Central memory CD4-positive, alpha-beta T cell (primary cell): Measurements from ENCODE around the gene RPS21.
"Not testable (repeated sequence)": the region's sequence is repeated elsewhere in the genome, so short reads cannot be mapped to it uniquely, and the experiment has no call there.

Experiments
- DNase-seq: peaks from one replicate; pipeline ENCODE4 v3.0.0; 2022

The RPS21 gene

DNA sequence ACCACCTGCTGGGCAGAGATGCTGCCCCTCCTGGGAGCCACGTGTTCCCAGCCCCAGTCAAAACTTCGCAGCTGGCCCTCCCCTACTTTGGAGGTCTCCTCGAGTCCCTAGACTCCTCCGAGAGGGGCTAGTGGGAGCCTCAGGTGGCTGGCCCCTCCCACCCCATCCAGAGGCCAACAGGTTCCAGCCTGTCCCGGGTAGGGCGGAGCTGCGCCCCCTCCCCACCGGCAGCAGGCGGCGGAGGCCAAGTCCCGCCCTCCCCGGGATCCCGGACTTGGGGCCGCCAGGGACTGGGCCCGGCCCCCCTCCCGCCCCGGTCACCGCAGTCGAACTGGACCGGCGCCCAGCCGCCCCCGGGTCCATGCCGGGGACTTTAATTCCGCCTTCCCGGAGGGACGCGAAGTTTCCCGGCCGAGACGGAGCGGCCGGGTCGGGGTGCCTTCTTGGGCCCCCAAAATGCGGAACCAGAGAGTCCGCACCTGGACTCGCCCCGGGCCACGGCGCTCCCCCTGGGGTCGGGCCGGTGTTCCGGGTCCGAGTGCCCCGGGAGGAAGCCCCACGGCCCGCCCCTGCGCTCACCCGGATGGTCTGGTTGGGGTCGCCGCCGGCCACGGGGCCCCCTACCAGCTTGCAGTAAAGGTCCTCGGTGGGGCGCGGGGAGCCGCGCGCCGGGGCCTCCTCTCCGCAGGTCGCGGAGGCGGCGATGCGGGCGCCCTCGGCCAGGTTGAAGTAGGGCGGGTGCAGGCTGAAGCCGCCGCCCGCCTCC is 20.4 kb upstream of the RPS21 start:
- no peak for DNase-seq

DNA sequence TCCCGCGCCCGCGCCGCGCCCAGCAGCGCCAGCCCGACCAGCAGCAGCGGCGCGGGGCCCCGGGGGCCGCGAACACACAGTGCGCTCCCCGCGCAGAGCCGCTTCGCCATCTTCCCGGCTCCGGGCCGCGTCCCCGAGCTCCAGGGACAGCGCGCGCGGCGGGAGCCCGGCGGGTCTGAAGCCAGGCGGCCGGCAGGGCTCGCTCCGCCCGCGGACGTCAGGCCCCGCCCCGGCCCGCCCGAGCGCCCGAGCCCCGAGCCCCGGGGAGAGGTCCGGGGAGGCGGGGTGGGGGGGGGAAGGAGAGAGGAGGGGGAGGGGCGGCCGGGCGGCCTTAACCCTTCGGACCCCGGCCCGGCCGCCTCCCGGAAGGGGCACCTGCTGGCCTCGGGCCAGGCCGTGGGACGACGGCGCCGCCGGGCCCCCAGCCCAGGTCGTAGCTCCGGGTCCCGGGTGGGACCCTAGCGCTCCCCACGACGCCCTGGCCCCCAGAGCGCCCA is 19.7 kb upstream of the RPS21 start, which contains the start of gene LAMA5:
TSS of gene LAMA5 (minus strand) at position 177 of the 497 bp plus-strand sequence. CDS start at position 110, 67 bp downstream.
- no peak for DNase-seq

DNA sequence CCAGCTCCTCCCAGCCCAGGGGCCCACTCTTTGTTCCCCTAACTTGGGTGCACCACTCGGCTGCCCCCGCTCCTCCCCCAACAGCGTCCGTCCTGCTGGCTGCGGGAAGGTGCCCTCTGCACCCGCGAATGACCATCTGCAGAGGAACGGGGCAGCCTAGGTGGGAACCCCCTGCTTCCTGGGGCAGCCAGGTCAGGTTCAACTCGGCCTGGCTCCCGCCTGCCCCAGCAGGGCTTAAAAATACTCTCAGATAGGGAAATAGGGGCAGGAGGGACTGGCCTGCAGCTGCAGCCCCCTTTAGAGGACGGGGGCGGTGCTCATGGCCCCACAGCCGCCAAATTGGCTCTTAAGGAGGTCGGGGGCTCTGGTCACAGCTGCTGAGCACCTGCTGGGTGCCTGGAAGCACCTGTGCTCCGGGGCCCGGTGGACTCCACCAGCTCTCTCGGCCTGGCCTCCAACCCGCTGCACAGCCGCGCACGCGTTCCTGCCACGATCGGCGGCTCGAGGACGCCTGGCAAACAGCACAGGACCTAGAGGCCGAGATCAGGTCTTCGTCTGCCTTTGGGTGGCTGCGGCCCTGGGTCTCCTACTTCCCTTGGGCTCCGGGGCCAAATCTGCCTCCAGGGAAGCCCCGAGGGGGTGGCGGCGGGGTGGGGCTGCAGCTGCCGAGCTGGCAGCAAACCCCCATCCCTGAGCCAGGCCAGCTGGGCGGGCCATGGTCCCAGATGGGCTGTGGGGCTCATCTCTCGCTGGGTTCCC is 19.1 kb upstream of the RPS21 start:
- DNase-seq, result no peak

DNA sequence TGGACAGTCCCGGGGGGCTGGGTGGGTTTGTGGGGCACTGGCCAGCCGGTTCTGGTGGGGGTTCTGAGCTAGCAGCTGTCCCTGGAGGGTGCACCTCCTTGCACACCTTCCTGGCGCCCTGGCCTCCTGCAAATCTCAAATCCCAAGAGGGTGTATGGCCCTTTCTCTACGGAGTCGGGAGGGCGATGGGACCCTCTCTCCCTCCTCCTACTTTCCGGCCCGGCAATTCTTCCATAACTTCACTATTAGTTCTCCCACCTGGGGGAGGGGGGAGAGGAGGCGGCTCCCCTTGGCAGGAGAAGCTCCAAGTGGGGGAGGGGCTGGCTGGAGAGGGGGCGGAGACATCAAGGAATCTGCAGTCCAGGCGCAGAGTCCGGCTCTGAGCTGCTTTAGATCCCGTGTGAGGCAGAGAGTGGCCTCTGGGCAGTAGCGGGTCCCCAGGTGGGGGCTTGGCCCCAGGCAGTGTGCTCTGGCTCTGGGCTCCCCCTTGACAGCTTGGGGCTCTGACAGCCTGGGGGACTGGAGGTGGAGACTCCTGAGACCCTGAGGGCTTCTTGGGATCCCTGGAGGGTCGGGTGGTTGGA is 18.4 kb upstream of the RPS21 start:
- no peak for DNase-seq

DNA sequence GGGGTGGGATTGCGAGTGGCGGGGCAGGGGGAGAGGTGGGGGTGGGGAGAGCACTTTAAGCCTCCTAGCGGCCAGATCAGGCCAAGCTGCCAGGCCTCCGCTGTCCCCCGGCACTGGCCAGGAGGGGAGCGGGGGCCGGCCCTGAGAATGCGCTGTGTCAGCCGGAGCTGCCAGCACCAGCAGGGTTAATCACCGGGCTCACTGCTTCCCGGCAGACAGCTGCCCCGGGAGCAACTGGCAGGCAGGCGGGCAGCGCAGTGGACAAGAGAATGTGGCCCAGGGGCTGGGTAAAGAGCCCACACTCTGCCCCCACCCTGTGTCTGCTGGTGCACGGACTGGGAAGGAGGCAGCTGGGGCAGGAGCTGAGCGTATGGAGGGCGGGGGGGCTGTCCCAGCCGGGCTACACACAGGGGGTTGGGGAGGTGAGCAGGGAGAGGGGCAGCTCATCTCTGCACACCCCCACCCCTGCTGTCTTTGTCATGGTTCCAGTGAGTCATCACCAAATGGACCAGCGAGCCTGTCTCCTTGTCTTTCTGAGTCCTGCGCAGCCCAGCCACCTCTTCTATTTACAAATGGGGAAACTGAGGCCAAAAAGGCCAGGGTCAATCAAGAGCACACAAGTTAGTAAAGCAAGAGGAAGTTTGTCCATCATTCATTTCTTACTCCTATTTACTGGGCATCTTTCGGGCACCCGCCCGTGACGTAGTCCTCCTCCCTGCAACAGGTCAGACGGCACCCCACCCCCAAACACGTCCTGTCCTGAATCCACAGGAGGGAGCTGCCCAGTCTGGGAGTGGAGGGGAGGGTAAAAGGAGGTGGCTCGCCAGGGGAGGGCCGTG is 17.7 kb upstream of the RPS21 start:
- no peak for DNase-seq

DNA sequence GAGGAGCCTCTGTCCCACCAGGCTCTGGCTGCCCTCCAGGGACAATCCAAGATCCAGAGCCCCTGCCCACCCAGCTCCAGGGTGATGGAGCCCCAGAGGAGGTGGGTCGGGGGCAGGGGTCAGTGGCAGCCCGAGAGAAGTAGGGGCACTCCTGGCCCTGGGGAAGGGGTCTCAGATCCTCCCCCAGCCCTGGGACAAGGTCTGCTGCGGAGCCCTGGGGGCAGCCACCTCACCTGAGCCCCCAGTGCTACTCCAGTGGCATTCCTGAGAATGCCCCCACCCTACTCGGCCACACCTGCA is 17.1 kb upstream of the RPS21 start:
- no peak for DNase-seq

DNA sequence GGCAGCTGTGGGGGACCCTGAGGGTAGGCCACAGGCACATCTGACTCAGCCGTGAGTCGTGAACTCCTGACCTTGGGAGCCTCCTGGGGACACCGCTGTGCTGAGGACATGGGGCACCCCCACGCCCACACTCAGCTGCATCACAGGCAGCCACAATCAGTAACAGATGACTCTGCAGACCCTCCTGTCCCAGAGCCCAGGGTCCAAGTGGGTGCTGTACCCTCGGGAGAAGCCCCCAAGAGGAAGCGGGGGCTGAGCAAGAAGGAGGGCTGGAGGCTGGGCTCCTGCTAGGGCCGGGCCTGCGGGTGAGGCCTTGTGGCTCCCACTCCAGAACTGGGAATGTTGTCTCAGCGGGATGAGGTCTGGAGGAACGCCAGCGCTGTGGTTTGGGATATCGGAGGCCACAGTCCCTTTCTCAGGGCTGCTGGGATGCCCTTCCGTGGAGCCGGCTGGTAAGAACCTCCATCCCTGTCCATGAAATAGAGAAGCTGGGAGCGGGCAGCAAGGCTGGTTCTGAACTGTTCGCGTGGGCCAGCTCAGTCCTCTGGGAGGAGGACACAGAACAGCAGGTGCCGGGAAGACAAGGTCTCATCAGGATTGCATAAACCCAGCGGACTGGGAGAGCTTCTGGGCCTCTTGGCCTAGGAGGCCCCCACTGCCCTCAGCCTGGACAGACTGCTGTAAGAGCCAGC is 16.6 kb upstream of the RPS21 start:
- DNase-seq, result no peak

DNA sequence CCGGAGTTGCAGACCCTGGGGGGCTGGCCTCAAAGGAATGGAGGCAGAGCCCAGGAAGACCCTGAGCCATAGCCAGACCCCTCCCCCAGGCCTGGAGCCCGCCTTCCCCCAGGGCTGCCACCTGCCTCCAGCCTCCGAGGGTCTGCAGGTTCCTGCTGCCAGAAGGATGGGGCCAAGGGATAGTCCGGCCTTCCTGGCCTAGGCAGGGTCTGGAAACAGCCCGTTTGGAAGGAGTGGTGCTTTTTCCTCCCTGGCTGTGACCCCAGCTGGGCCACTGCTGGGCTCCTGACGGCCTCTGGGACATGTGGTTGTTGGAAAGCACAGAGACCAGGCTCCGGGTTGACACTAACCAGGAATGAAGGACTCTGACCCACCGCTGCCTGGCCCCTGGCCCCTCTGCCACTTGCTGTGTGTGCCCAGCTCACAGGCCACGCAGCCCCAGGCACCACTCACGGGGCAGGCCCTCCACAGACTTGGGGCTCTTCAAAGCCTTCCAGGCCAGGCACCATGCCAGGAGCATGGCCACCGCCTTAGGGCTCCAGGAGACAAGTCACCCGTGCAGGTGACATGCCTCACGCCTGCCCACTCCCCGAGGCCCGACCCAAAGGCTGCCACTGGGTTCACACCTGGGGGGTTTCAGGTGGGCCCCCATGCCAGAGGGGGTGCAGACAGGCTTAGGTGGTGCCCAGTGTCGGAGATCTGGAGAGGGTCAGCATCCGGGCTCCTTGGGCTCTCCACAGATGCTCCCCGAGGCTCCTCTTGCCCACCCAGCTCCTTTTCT is 15.9 kb upstream of the RPS21 start:
- no peak for DNase-seq

DNA sequence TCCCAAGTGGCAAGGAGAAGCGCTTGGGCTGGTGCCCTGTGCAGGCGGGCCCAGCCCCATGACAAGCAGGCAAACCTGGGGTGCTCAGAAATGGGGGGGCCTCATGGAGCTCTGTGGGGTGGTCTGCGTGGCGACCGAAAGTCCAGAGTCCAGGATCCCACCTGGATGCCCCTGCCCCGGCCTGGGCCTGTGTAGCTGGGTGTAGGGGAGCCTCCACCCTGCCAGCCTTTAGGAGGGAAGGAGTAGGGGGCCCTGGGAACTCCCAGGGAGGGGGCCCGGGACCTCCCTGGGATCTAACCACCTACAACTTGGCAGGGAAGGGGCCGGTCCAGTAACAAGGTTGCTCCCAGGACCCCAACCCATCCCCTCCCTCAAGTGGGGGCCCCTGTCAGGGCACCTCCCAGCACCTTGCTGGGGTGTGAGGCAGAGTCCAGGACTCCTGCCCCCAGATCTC is 15.3 kb upstream of the RPS21 start:
- DNase-seq, result no peak

DNA sequence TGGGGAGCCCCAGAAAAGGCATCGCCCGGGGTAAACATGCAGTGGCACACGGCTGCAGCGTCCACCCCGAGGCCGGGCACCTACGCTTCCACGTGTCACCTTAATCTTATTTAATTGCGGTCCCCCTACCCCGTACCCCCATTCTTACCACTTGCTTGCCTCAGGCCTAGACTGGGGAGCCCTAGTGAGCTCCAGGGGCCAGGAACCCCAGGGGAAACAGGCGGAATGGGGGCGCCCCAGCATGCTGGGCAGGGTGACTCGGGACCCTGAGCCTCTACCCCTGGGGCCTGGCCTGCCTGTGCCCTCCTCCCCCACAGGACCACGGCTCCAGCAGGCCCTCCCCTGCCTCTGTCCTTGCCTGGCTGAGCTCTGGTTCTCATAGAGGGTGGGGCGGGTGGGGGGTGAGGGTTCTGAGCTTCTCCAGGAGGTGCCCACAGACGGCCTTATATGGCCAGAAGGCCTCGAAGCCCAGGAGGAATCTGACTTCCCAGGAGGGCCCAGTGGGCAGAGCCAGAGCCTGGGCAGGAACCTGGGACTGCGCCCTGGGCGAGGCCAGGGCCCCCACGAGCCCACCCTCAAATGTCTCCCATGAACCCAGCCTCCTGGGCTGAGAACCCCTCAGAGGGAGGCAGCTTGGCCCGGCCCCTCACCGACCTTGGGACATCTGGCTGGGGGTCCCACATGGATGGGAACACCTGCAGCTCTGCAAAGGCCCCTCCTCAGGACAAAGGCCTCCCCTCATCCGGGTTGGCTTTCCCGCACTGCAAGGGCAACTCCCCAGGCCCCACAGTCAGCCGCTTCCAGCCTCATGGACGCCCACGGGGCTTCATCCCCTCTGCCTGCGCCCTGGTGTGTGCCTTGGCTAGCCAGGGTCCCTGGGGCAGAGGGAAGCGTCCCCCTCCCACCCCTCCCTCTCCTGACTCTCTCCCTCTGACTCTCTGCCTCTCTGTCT is 14.6 kb upstream of the RPS21 start:
- no peak for DNase-seq

DNA sequence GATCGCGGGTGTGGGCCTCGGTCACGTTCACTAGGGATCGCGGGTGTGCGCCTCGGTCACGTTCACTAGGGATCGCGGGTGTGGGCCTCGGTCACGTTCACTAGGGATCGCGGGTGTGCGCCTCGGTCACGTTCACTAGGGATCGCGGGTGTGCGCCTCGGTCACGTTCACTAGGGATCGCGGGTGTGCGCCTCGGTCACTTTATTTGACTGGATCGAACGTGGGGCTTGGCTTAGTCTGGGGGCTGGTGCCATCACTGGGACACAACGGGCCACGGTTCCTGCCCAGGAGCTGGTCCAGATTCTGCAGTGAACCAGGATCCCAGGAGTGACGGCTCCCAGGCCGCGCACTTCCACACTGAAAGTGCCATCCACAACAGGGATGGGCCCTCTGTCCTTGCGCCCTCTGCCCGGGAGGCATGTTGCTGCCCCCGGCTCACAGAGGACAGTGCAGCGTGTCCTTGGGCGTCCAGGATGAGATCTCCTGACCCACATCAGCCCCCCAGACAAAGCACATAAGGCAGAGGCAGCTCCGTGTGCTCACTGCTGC is 13.2 kb upstream of the RPS21 start:
- DNase-seq, result not testable (repeated sequence)

DNA sequence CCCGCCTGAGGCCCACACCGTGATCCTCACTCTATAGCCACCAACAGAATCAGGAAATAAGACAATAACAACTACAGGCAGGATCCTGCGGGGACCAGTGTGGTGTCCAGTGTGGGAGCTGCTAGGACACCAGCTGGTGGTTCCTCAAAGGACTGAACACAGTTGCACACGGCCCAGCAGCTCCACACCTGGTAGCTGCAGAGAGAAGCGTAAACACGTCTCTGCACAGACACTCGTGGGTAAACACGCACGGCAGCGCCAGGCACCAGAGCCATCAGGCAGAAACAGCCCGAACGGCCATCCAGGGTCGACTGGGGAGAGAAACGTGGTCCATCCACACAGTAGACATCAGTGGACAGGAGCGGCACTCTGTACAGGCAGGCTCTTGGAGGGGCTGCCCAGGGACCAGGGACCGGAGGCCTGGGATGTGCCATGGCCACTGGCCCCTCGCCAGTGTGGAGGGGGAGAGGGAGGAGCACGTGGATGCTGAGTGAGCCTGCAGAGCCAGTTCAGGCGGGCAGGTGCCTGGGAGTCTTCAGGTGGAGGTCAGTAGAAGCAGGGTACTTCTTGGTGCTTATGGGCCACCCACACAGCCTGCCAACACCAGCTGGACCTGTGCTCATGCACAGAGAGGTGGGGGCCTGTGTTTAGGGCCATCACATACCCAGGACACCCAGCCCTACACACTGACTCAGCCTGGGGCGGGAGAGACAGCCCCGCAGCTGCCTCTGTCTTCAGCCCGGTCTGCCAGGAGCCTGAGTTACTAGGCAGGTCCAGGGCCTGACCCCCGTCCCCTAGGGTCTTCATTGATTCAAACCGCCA is 12.4 kb upstream of the RPS21 start:
- DNase-seq, result no peak

DNA sequence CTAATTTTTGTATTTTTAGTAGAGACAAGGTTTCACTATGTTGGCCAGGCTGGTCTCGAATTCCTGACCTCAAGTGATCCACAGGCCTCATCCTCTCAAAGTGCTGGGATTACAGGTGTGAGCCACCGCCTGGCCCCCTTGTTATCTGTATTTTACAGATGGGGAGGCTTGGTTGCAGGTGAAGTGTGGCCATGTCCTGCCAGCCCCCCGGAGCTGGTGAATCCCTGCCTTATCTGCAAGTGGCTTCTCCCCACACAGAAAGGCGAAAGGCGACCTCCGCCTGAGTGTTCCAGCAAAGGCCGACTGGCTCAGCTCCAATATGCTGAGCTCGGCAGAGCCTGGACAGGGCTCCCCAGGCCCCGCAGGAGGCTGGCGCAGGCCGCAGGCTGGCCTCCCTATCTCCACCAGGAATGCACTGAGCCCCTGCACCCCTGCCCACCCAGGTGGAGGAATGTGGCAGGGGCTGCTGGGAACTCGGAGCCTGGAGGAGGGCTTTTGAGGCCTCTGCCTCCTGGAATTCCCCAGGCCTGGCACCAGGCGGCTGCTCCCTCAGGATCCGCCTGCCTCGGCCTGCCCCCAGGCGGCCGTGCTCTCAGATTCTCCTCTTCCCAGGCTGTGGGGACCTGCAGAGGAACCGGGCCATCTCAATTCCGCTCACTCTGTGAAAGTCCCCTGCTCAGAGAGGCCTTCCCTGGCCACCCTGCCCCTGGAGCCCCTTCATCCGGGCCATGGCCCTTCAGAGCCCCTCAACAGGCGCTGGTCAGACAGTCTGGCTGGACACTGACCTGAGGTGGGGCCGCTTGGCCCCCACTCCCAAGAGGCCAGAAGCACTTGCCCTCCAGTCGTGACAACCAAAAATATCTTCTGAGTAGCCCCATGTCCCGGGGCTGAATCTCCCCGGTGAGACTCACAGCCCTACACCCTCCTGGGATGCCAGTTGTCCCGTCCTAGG is 10.5 kb upstream of the RPS21 start:
- DNase-seq, result no peak

DNA sequence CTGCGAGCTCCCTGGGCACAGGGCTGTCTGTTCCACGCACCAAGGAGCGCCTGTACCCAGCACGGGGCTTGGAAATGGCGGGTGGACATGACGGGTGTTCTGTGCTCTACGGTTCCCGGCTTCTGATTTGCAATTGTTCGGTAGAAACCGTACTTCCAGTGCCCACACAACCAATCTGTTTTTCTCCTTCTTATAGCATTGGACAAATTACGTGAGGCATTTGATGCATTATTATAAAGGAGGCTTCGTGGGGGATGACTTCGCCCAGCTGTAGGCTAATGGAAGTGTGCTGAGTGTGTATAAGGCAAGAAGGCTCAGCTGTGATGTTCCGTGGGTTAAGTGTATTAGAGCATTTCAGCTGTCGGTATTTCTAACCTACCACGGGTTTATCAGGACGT is 9.8 kb upstream of the RPS21 start:
- no peak for DNase-seq

DNA sequence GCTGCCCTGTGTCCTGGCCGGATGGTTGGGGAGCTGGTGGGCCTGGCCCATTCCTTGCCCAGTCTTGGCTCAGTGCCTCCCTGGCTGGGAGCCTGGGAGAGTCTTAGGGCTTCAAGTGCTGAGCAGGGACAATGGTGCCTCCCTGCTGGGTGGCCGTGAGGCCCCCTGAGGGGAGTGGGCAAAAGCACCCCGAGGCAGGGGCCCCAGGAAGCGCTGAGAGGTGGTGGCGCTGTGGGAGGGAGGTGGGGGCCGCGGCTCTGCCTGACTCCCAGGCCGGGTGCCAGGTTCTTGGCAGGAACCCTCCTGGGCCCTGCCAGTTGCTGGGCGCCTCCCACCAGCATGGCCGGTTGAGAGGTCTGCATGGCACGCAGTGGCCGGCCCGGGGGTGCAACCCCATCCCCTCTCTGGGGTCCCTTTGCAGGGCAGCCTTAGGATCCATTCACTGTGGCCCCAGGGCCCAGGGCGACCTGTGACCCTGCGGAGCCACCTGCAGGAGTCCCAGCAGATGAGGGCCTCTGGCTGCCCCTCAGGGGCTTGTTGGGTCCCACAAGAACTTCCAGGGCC is 9.2 kb upstream of the RPS21 start:
- DNase-seq, result no peak

DNA sequence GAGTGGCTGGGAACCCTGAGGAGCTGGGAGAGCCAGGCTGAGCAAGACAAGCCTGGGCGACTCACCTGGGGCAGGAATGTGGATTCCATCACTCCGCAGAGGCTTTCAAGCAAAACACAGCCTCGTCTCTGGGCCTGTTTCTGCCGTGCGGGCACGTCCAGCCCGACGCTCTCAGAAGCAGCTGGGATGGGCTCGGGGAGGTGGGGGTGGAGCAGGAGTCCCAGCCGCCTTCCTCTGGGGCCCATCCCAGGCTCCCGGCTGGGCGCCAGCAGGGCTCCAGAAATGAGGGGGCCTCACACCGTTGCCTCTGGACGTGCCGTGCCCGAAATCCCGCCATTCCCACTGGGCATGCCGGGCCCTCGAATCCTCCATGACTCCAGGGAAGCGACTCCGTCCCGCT is 8.7 kb upstream of the RPS21 start:
- DNase-seq, result no peak

DNA sequence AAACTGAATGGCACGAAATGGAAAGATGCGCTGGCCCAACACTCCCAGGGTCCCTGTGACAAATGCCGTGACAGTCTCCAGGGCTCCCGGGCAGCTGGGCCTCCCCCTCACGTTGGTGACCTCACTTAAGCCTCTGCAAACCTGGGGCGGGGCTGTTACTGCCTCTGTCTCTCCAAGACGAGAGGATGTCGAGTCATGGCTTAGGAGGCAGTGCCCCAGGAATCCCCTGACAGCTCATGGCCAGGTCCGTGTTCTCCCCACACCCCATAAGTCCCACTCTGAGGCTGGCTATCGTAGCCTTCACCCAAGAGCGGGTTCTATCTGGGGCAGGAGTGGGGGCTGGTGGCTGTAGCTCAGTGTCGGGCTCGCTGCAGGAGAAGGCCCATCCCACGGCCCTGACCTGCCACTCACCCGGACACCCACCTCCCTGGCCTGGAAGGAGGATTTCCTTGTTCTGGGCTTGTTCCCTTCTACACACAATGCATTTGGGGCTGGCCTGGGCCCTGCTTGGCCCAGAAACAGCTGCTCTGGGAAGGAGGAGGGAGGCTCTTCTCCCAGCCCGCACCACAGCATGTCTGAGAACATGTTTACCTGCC is 5.6 kb upstream of the RPS21 start:
- no peak for DNase-seq
